Astrocyte (in vitro differentiated cells and primary cell): ENCODE data around the gene FOXN4.

Experiments
- EZH2 ChIP-seq: IDR thresholded peaks from 2 replicates; pipeline ENCODE4 v1.6.1; 2012; ENCODE audit warnings: mild to moderate bottlenecking, low read length, inconsistent platforms; ENCODE audit not compliant: insufficient read depth
- TF ChIP-seq, protein P1 (sequence below): IDR thresholded peaks from 2 replicates; pipeline ENCODE4 v1.5.1; 2011; ENCODE audit warnings: low read depth, mild to moderate bottlenecking, inconsistent platforms, low read length, moderate library complexity; ENCODE audit not compliant: insufficient read depth

- TF ChIP-seq, protein P1, sequence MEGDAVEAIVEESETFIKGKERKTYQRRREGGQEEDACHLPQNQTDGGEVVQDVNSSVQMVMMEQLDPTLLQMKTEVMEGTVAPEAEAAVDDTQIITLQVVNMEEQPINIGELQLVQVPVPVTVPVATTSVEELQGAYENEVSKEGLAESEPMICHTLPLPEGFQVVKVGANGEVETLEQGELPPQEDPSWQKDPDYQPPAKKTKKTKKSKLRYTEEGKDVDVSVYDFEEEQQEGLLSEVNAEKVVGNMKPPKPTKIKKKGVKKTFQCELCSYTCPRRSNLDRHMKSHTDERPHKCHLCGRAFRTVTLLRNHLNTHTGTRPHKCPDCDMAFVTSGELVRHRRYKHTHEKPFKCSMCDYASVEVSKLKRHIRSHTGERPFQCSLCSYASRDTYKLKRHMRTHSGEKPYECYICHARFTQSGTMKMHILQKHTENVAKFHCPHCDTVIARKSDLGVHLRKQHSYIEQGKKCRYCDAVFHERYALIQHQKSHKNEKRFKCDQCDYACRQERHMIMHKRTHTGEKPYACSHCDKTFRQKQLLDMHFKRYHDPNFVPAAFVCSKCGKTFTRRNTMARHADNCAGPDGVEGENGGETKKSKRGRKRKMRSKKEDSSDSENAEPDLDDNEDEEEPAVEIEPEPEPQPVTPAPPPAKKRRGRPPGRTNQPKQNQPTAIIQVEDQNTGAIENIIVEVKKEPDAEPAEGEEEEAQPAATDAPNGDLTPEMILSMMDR: no peak
- no peak for TF ChIP-seq EZH2
These were observed 31.7 kb downstream of the FOXN4 start for GRCh38 chr12:109277255-109277898.
